H1 (cell line): ENCODE measurements around the gene TNNT1. TPM values are rescaled to one million over a fixed set of nuclear protein-coding genes. Genes with fewer than 3 reads are reported as not detected.

Experiments
- CBX8 ChIP-seq: fragments of 300-800, 300-1000 bp; sonication (generic); IDR thresholded peaks from 2 replicates; pipeline ENCODE4 v1.7.1; 2016; ENCODE audit warnings: low read depth, low read length, borderline replicate concordance
- GABPA ChIP-seq: IDR thresholded peaks from 2 replicates; pipeline ENCODE4 v1.6.1; 2011; ENCODE audit warnings: mild to moderate bottlenecking, low read length, moderate library complexity, borderline replicate concordance; ENCODE audit not compliant: insufficient read depth
- RAD21 ChIP-seq, 2 experiments: IDR thresholded peaks in 1 of 2; conservative IDR thresholded peaks in 1 of 2; 2 replicates each; pipeline ENCODE4 v1.6.1; 2011; ENCODE audit warnings: low read depth in 2 of 2, low read length in 2 of 2, improper control_type of control experiment in 1 of 2, inconsistent platforms in 1 of 2, mild to moderate bottlenecking in 1 of 2, moderate library complexity in 1 of 2
- TAF7 ChIP-seq: optimal IDR thresholded peaks from 2 replicates; pipeline ENCODE3; 2011; ENCODE audit warnings: low read depth, mild to moderate bottlenecking, inconsistent platforms, low read length, moderate library complexity, borderline replicate concordance
- polyA plus RNA-seq, 7 experiments: library from polyadenylated mRNA; depleted of rRNA in 3 of 7; stranded (reverse) in 5 of 7; unstranded in 2 of 7; fragments of >200 nt in 5 of 7; fragments of 200-250 nt in 2 of 7; gene quantifications; 1 replicate in 5 of 7; 2 replicates in 1 of 7; 4 replicates in 1 of 7; pipeline versions ENCODE4 v1.2.1 to v1.2.3, GENCODE V29; 2011 to 2013; ENCODE audit warnings: missing spikeins in 2 of 7, mixed read lengths in 2 of 7
- total RNA-seq: library from RNA; stranded (reverse); fragmentation: NEBNext Ultra II Directional; extraction: Animal tissue kit (Norgen Biotek cat#: 25700); gene quantifications from 2 replicates; pipeline ENCODE4 v1.2.1, GENCODE V29; 2021
- TF ChIP-seq, protein P1 (sequence below): fragments of 300-600 bp; sonication (generic); IDR thresholded peaks from 2 replicates; pipeline ENCODE4 v1.7.1; 2012; ENCODE audit warnings: low read length, moderate library complexity, mild to moderate bottlenecking, inconsistent platforms; ENCODE audit not compliant: insufficient replicate concordance

TNNT1 gene
- total and polyA plus RNA-seq, 2 of the 8 experiments (the other 6 are each of a cell fraction or from before 2014, with no cell fraction given) = 69.6 to 107 TPM

DNA sequence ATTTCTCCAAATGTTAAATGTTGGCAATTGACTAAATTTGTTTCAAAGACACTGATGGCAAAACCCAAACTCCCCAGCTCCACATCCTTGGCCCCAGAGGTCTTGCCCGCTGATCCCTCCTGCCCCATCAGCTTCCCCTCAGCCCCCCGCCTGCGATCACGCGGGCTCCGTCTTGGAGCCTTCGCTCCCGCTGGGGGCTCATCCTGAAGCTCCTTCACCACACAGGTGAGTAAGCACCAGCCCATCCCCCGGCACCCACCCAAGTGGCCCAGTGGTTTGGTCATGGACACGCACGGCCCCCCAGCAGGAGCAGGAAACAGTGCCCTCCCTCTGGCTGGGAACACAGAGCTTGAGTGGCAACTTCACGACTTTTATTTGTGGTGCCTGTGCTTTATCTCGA is 58.4 kb downstream of the TNNT1 start (continued):
- TF ChIP-seq, protein P1, sequence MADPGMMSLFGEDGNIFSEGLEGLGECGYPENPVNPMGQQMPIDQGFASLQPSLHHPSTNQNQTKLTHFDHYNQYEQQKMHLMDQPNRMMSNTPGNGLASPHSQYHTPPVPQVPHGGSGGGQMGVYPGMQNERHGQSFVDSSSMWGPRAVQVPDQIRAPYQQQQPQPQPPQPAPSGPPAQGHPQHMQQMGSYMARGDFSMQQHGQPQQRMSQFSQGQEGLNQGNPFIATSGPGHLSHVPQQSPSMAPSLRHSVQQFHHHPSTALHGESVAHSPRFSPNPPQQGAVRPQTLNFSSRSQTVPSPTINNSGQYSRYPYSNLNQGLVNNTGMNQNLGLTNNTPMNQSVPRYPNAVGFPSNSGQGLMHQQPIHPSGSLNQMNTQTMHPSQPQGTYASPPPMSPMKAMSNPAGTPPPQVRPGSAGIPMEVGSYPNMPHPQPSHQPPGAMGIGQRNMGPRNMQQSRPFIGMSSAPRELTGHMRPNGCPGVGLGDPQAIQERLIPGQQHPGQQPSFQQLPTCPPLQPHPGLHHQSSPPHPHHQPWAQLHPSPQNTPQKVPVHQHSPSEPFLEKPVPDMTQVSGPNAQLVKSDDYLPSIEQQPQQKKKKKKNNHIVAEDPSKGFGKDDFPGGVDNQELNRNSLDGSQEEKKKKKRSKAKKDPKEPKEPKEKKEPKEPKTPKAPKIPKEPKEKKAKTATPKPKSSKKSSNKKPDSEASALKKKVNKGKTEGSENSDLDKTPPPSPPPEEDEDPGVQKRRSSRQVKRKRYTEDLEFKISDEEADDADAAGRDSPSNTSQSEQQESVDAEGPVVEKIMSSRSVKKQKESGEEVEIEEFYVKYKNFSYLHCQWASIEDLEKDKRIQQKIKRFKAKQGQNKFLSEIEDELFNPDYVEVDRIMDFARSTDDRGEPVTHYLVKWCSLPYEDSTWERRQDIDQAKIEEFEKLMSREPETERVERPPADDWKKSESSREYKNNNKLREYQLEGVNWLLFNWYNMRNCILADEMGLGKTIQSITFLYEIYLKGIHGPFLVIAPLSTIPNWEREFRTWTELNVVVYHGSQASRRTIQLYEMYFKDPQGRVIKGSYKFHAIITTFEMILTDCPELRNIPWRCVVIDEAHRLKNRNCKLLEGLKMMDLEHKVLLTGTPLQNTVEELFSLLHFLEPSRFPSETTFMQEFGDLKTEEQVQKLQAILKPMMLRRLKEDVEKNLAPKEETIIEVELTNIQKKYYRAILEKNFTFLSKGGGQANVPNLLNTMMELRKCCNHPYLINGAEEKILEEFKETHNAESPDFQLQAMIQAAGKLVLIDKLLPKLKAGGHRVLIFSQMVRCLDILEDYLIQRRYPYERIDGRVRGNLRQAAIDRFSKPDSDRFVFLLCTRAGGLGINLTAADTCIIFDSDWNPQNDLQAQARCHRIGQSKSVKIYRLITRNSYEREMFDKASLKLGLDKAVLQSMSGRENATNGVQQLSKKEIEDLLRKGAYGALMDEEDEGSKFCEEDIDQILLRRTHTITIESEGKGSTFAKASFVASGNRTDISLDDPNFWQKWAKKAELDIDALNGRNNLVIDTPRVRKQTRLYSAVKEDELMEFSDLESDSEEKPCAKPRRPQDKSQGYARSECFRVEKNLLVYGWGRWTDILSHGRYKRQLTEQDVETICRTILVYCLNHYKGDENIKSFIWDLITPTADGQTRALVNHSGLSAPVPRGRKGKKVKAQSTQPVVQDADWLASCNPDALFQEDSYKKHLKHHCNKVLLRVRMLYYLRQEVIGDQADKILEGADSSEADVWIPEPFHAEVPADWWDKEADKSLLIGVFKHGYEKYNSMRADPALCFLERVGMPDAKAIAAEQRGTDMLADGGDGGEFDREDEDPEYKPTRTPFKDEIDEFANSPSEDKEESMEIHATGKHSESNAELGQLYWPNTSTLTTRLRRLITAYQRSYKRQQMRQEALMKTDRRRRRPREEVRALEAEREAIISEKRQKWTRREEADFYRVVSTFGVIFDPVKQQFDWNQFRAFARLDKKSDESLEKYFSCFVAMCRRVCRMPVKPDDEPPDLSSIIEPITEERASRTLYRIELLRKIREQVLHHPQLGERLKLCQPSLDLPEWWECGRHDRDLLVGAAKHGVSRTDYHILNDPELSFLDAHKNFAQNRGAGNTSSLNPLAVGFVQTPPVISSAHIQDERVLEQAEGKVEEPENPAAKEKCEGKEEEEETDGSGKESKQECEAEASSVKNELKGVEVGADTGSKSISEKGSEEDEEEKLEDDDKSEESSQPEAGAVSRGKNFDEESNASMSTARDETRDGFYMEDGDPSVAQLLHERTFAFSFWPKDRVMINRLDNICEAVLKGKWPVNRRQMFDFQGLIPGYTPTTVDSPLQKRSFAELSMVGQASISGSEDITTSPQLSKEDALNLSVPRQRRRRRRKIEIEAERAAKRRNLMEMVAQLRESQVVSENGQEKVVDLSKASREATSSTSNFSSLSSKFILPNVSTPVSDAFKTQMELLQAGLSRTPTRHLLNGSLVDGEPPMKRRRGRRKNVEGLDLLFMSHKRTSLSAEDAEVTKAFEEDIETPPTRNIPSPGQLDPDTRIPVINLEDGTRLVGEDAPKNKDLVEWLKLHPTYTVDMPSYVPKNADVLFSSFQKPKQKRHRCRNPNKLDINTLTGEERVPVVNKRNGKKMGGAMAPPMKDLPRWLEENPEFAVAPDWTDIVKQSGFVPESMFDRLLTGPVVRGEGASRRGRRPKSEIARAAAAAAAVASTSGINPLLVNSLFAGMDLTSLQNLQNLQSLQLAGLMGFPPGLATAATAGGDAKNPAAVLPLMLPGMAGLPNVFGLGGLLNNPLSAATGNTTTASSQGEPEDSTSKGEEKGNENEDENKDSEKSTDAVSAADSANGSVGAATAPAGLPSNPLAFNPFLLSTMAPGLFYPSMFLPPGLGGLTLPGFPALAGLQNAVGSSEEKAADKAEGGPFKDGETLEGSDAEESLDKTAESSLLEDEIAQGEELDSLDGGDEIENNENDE = no peak
- TF ChIP-seq TAF7 = no peak
- TF ChIP-seq RAD21 (IDR thresholded peaks at IDR 0.05 in 1 of 2, conservative IDR thresholded peaks at IDR 0.05 in 1 of 2; ENCODE audit: low read depth in 2 of 2, low read length in 2 of 2) = no peak
- TF ChIP-seq GABPA = no peak
- no peak for TF ChIP-seq CBX8
